Loucy (cell line): ENCODE measurements around the gene SLC35B4.

Experiments
- EZH2phosphoT487 ChIP-seq: fragments of 200-600 bp; IDR thresholded peaks from 2 replicates; pipeline ENCODE4 v1.6.1; 2018; ENCODE audit warnings: antibody characterized with exemption, mild to moderate bottlenecking, moderate library complexity, borderline replicate concordance
- TF ChIP-seq, protein P1 (sequence below): fragments of 200-600 bp; sonication (generic); conservative IDR thresholded peaks from 2 replicates; pipeline ENCODE4 v1.5.1; 2014; ENCODE audit warnings: mild to moderate bottlenecking, antibody characterized with exemption, low read length

DNA sequence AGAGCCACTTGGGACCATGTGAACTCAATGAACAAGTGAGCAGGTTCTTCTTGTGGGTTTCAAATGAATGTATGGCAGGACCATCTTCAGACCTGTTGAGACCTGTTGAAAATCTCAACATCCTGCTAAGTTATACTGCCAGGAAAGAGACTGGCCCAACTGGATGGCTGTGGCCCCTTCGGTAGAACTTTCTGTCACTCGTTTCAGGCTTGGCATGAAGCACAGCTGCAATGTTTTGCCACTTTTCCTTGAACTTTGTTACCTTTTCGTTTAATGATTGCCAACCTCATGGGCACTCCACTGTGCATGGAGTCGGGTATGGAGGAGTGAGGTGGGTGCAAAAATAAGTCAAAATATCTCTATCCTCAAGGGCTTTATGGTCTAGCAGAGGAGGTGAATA lies 36.7 kb upstream of the SLC35B4 start:
- TF ChIP-seq, protein P1, sequence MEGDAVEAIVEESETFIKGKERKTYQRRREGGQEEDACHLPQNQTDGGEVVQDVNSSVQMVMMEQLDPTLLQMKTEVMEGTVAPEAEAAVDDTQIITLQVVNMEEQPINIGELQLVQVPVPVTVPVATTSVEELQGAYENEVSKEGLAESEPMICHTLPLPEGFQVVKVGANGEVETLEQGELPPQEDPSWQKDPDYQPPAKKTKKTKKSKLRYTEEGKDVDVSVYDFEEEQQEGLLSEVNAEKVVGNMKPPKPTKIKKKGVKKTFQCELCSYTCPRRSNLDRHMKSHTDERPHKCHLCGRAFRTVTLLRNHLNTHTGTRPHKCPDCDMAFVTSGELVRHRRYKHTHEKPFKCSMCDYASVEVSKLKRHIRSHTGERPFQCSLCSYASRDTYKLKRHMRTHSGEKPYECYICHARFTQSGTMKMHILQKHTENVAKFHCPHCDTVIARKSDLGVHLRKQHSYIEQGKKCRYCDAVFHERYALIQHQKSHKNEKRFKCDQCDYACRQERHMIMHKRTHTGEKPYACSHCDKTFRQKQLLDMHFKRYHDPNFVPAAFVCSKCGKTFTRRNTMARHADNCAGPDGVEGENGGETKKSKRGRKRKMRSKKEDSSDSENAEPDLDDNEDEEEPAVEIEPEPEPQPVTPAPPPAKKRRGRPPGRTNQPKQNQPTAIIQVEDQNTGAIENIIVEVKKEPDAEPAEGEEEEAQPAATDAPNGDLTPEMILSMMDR: no peak
- TF ChIP-seq EZH2phosphoT487: no peak
